ENCODE results near the gene USP27X. TPM values are rescaled to one million over a fixed set of nuclear protein-coding genes. Genes with fewer than 3 reads are reported as not detected.

The USP27X gene
- total RNA-seq, 1 donor from 2014 or later = 3.1 TPM

- TF ChIP-seq CTCF (IDR thresholded peaks at IDR 0.05; ENCODE audit: insufficient read depth, low read length, poor library complexity, severe bottlenecking) = no peak
- H3K36me3 ChIP-seq (ENCODE audit: control insufficient read depth, insufficient read depth, low read length) = no peaks in the 10 kb centered on the region
- H3K4me3 ChIP-seq (ENCODE audit: low read depth, low read length) = no peak overlapping the region
- no peaks in the 10 kb centered on the region for H3K27me3 ChIP-seq (ENCODE audit: control insufficient read depth, insufficient read depth, low read length)
- DNase-seq (ENCODE audit: low read depth) = no peak
These were observed 50.8 kb downstream of the USP27X start for GRCh38 chrX:49930039-49930438.

Other genes with a start within 250 kb of the USP27X start
- not detected in 2 replicates for gene PAGE1, start 183.5 kb upstream of the USP27X start, total RNA-seq
- not detected in 2 replicates for gene PAGE4, start 50.2 kb upstream of the USP27X start, total RNA-seq
- 15.6 and 22.1 TPM in 2 replicates for gene CLCN5, start 43.1 kb downstream of the USP27X start, total RNA-seq